Germinal center (tissue), 1 donor: ENCODE measurements around the gene SGK1.
A peak's percentile ranks its signal among the peaks of the same experiment; 100 is the strongest.
"Not testable (repeated sequence)": the region's sequence is repeated elsewhere in the genome, so short reads cannot be mapped to it uniquely, and the experiment has no call there.

Source experiments
- DNase-seq: peaks from one replicate; pipeline ENCODE4 v3.0.0; 2012; ENCODE audit warnings: mixed read lengths, low spot score

Gene SGK1

DNA sequence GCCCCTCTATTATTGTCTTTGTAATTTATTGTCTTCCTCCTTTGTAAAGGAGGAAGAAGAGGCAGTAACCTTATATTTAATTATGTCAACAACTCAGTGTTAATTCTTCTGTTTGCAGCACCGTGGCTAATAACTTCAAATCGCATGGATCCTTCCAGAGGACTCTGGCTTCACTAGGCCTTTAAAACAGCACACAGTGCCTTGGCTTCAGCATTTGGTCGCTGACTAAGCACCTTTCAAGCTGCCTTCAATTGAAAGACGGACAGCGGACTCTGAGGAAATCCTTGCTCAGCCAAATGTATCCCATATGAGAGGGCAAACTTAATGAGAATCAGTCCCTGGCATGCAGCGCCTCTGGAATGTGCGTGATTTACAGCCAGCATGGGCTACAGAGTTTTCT is 64.2 kb downstream of the SGK1 start:
- DNase-seq = no peak

DNA sequence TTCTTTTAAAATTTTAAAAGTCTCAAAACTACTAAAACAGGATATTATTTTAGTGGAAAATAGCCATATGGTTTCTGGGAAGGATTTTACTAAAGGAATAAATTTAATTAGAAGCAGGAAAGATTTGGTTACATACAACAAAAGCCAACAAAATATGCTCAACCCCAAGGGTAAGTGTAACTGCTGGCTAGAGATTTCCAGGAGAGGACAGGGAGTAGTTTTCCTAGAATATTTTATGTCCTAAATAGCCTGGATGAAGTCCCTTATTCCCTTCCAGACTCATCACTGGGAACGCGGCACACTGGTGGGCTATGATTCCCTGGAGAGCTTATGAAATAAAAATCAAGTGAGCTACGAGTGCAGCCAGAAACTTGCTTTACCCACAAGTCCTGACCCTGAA is 66.6 kb downstream of the SGK1 start:
- no peak for DNase-seq

DNA sequence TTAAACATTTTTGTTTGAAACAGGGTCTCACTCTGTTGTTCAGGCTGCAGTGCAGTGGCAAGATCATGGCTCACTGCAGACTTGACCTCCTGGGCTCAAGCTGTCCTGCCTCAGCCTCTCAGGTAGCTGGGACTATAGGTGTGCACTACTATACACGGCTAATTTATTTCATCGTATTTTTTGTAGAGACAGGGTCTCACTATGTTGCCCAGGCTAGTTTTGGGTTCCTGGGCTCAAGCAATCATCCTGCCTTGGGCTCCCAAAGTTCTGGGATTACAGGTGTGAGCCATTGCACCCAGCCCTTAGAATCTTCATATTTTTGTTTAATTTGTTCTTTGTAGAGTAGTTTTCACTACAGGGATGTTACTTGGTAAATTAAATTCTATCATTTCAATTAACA is 67.1 kb downstream of the SGK1 start:
- DNase-seq = no peak

DNA sequence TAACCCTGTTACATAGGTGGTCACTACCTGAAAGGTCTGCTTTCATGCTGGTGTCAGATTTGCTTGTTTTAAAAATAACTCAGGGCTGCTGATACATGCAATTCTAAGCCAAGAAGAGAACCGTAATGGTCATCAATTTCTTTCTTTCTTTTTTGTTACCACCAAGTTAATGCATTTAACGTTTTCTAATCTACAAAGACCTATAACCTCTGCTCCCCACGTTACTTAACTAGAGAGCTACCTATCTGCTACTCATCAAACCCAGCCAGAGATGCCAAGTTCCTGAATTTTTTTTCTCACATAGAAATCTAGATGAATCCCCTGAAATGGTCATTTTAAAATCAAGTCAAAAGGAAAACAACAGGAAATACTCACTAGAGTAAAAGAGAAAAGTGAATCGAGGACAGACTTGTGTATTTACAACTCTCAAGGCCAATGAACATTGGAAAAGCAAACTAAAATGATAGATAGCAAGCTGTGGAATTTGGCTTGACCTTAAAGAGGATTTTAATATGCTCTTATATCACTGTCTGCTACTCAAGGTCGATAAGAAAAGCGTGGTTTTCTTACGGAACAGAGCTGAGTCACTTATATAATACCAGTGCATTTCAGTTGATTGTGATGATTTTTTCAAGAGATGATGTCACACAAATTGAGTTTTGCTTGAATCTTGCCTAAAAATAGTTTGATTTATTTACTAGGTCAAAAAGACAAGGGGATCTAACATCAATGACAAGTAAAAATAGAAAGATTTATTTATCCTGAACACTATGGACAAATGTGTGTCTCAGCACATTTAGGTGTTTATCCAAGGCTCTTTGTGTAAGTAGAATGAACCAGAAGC is 67.9 kb downstream of the SGK1 start:
- DNase-seq = no peak

DNA sequence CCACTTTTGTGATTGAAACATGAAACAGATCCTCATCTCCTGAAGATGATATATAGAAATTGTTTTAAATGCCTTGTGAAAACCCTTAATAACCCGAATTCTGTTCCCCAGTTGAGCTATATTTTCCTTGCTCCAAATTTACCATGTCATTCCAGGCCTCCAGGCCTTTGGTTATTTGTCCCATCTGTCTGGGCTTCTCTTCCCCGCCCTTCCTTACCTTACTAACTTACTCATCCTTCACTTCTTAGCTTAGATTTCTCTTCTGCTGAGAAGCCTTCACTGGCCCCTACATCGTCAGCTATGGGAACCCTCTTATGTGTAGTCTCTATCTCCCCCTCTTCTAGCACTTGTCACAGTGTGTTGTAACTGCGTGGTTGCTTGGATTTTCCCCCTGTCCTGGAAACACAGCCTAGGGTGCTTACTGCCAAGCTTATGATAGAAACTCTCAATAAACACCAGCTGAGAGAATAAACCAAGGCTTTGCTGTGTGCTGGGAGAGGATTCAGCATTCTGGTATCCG is 68.6 kb downstream of the SGK1 start:
- DNase-seq = no peak

DNA sequence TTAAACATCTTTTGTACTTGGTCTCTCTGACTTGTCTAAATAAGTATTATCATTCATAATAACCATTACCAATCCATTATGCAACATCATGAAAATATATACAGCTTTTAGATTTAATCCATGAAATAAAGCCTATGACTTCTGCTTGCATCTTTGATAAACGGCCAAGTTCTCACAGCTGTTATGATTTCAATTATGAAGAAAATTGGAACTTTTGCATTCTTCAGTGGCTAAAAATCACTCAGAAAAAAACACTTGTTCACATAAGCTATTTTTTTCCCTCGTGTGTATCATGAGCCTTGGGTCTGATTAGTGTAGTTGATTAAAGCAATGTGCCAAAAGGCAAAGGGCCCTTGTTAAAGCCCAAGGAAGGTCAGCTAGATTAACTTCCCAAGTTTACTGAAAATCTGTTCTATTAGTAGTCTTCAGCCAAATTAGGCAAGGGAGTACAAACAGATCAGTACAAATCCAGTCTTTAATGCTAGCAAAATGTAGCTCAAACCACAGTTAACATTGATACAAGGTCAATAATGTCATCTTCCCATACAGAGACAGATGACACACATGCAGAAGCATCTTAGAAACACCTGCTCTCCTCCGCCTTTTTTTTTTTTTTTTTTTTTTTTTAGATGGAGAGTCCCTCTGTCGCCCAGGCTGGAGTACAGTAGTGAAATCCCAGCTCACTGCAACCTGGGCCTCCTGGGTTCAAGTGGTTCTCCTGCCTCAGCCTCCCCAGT is 69.9 kb downstream of the SGK1 start:
- no peak for DNase-seq

DNA sequence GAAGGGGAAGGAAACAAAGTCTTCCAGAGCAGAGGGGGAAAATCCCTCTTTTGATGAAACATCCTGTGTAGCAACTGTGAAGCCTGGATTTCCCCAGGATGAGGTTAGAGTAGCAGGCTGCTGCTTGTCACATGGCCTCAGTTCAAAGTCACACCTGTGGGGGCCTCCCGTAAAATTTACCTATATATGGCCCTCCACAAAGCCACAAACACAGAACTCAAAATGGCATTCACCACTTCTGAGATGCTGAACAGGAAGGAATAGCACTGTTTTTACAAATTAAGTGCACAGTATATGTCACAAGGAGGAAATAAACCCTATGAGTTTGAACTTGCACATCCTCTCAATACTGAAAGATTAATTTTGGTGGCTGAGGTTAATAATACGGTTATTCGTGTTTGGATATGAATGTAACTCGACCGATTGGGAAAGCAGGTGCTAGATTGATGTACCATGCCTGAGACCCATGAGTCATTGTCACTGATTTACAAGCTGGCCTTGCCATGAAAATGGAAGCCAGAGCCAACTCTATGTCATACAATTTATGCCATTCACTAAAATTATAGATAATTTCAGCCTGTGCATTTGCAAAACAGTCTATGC is 70.6 kb downstream of the SGK1 start:
- peak; percentile 61 for DNase-seq

DNA sequence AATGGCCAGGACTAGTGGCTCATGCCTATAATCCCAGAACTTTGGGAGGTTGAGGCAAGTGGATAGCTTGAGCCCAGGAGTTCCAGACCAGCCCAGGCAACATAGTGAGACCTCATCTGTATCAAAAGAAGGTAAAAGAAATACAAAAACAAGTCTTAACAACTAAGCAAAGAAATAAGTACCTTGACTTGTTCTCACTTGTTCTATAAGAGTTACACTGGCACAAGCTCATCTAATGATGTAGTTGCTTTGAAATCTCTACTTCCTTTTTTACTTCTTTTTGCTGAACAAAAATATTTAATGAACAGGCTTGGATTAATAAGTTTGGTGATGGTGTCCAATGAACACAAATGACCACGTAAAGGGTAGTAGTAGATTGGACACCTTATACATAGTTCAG is 72.2 kb downstream of the SGK1 start:
- DNase-seq = peak; percentile 10

DNA sequence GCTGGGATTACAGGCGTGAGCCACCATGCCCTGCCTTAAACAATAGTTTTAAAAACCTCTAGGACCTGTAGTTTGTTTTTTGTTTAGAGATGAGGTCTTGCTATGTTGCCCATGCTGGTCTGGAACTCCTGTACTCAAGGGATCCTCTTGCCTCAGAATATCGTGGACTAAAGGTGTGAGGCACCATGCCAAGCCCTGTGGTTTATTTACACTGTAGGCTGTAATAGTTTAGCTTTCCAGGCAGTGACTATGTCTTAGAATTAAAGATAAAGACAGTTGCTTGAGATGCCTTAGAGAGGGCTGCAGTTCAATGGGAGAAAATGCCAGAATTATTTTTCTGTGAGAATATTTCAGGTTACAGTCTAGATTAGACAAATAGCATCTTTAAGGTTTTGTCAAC is 72.9 kb downstream of the SGK1 start:
- DNase-seq = no peak

DNA sequence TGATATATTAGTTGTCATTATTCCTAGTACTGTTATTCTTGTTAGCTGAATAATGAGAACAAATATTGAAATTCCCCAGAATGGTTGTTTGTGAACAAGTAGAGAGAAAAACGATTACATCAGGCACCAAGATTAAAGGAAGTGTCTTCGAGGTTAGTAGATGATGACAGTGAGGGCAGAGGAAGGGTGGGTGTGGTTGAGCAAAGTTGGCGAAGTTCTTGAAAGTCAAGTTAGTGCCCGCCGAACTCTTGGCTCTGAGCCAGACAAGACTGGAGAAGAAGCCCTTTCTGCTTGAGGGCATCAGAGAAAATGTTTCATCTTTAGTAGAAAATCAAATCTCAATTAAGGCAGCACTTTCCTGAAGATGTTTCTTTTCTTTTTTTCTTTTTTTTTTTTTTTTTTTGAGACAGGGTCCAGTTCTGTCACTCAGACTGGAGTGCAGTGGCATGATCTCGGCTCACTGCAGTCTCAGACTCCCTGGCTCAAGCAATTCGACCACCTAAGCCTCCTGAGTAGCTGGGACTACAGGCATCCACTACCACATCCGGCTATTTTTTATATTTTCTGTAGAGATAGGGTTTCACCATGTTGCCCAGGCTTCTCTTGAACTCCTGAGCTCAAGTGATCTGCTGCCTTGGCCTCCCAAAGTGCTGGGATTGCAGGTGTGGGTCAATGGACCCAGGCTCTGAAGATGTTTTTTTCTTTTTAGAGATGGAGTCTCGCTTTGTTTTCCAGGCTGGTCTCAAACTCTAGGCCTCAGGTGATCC is 77.1 kb downstream of the SGK1 start:
- peak; percentile 33 for DNase-seq

DNA sequence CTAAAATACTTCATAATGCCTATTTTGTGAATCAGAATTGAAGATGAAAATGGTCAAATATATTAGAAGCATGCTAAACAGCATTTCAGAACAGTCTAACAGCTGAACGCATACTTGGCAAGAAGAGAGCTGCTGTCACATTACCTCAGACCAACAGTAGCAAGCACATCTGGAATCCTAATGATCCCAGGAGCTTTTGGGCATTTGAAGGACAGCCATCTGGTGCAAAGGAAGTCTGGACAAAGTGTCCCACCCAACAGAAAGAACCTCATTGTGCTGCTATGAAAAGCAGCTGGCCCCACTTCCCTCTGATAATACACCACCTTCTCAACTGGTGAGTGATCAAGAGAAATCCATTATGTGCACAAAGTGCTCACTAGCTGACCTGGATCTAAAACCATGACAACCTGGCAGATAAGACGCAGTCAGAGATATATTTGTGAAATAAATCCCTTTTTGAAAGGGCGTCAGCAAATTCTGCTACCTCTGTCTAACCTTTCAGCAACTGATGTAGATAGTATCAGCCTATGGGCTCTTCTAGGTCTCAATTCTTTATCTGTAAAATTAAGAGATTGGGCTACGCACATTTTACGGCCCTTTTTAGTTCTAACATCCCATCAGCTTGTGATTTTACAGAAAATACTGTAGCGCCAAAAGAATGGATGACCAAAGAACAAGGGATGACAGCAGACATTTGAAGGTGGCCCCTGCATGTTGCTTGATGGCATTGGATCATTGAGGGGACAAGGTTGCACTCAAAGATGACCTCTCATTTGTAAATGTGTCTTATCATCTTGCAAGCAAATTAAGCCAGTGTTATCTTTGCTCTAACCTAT is 78.7 kb downstream of the SGK1 start:
- no peak for DNase-seq

DNA sequence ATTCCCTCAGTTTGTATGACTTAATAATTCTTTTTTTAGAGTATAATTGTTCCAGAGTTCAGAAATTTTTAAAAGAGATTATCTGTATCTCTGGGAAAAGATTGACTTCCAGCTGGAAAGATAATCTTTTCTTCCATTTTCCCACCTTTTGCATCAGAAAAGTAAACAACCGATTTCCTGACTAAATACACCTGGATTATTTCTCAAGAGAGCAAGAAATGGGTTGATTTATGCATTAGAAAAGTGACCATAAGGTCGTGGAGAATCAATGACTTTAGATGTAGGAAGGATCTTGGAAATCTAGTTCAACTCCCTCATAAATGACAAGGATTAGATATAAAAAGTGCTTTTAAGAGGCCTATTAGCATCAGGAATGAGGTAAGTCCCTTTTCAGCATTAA is 79.9 kb downstream of the SGK1 start:
- no peak for DNase-seq

DNA sequence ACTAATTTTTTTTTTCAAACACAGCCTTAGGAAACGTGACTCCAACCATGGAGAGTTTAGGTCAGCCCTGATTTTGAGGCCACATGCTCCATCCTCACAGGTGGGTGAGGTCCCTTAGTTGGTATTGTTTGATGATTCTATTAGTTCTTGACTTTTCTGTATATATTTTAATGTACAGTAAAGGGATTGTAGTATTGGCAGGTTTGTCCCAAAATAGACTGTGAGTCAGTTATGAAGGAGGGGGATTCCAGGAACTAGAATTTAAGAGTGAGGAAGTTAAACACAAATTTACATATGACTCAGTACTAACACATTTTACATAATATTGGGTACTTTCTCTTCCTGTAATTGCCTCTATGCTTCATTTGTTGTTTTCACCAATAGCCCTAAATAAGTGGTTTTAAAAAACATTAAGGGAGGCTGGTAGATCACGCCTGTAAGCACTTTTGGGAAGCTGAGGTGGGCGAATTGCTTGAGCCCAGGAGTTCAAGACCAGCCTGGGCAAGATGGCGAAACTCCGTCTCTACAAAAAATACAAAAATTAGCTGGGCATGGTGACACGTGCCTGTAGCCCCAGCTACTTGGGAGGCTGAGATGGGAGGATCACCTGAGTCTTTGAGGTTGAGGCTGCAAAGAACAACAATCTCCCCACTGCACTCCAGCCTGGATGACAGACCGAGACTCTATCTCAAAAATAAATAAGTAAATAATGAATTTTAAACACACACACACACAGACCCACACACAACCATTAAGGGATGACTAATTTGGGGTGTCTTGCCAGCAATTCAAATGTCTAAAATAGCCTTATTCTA is 81.8 kb downstream of the SGK1 start:
- DNase-seq = peak; percentile 69

DNA sequence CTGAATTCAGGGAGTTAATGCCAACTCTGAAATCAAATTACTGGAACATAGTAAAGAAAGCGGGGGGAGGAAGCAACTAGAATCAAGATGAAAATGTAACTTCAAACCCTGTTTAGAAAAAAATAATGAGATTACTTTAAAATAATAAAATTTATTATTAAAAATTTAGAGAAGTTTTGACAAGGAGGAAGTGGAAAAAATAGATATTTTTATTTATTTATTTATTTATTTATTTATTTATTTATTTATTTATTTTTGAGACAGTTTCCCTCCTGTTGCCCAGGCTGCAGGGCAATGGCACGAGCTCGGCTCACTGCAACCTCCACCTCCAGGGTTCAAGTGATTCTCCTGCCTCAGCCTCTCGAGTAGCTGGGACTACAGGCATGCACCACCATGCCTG is 82.6 kb downstream of the SGK1 start:
- not testable (repeated sequence) for DNase-seq

DNA sequence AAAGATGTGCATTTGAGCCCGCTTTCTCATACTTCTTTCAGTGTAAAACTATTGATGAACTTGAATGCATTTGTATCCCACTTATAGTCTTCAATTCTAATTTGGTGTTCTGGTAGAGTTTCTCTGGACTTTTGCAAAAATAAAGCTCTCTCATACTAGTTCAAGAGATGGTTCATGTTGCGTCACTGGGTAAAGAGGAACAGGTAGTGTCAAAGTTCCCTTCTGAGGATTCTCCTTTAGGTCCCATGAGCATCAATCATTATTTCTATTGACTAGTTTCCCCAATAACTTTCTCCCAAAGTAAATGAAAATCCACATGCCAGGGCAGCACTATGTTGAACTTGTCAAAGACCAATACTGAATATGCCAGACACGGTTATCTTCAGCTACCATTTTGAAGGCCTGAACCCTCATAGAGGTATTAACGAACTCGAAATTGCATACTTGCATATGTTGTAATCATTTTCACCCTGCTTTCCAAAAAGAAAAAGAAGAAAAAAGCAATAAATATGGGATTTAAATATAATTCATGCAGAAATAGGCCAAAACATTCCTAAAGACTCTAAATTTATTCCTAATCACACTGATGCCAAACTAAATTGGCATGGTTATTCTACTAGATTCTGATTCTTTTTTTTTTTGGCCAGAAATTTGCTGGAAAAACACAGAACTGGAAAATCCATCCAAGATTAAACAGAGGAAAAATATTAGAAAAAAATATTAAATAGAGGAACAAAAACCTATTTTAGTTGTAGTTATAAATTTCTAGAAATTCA is 84.5 kb downstream of the SGK1 start:
- DNase-seq = no peak

DNA sequence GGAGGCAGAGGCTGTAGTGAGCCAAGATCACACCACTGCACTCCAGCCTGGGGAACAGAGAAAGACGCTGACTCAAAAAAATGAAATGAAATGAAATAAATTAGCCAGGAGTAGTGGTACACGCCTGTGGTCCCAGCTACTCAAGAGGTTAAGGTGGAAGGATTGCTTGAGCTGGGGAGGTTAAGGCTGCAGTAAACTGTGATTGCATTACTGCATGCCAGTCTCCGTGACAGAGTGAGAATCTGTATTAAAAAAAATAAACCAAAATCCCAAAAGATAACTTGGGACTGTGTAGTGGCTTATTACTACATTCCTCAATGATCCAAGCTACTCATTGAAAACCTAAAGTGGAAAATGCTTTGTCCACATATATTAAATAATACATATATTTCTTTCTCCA is 87.0 kb downstream of the SGK1 start:
- no peak for DNase-seq

DNA sequence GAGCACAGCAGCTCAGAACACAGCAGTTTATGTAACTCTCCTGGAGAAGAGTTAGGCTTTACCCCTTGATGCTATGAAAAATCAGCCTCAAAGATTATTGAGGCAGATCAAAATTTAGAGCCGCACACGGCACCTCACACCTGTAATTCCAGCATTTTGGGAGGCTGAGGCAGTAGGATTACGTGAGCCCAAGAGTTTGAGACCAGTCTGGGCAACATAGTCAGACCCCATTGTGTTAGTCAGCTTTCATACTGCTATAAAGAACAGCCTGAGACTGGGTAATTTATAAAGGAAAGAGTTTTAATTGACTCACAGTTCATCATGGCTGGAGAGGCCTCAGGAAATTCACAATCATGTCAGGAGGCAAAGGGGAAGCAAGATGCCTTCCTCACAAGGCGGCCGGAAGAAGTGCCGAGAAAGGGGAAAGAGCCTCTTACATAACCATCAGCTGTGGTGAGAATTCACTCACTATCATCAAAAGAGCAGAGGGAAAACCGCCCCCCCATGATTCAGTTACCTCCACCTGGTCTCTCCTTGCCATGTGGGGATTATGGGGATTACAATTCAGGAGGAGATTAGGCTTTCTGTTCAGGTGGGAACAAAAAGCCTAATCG is 87.7 kb downstream of the SGK1 start:
- no peak for DNase-seq

DNA sequence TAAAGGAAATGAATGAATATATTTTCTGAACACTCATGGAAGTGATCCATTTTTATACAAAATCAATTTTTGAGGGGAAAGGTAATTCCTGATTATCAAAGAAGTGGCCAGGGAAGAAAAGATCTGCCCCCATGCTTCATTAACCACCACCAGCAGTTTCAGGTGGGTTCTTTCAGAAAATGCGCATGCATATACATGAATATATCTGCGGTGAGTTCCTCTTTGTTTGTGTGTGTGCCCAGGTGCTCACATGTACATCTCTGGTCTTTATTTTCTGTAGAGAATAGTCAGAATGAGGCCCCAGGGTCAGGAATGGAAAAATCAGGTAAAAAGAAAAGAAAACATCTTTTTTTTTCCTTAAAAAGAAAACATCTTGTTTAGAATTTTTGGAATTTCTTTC is 88.4 kb downstream of the SGK1 start:
- no peak for DNase-seq

DNA sequence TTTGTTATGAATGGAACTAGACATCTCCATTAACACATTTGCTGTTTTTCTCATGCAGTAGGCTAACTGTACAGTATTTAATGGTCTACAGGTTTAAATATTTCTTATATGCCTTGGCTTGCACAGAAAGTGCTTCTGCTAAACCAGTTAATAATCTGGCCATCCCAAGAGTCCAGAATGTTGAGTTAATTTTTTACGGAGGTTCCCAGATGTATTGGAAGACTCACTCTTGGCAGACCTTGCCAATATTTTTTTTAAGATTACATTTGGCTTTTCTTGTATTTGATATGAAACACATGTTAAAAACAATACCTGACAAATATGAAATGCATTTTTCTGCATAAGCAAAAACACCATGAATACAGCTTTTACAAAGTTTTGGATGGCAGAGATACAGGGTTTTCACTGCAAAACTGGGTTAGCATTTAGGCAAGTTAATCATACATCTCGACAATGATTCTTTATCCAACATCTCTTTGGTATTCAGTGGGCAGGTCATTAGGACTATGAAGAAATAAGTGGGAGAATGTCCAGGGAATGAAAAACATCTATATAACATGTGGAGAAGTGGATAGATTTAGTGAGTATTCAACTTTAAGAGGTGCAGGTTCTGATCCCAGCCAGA is 94.0 kb downstream of the SGK1 start:
- no peak for DNase-seq
